GM20000 (cell line): ENCODE data around the gene JAKMIP2.
"Not testable (repeated sequence)": the region's sequence is repeated elsewhere in the genome, so short reads cannot be mapped to it uniquely, and the experiment has no call there.

ENCODE experiments used
- DNase-seq: peaks from one replicate; pipeline ENCODE4 v3.0.0; 2012; ENCODE audit warnings: low spot score
- CTCF ChIP-seq: IDR thresholded peaks from 2 replicates; pipeline ENCODE4 v1.5.1; 2012; ENCODE audit warnings: mild to moderate bottlenecking, control low read depth; ENCODE audit errors: extremely low read depth, missing control alignments

The JAKMIP2 gene

GRCh38 chr5:147644460-147644859 is 138.1 kb downstream of the JAKMIP2 start:
- no peak for TF ChIP-seq CTCF
- DNase-seq, result no peak

DNA sequence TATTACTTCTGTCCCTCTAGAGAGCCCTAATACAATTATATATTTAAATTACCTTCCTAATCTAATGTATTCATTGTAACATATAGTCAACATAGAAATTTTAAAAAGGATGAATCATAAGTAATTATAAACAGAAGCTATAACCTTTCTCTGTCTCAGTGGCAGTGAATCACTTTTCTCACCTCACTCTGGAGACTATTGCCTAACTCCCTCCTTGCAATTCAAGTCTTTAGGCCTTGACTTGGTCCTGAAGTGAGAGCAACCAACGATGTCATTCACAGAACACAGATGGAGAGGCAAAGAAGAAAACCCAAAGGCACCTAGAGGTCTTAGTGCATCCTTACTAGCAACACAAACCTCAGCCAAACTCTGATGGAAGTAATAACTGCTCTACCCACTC is 139.4 kb downstream of the JAKMIP2 start:
- DNase-seq, result no peak

GRCh38 chr5:147642666-147643065 is 139.9 kb downstream of the JAKMIP2 start:
- no peak for TF ChIP-seq CTCF
- DNase-seq, result no peak

More for the DNA sequence above, 139.4 kb downstream of the JAKMIP2 start:
- TF ChIP-seq CTCF, result no peak

DNA sequence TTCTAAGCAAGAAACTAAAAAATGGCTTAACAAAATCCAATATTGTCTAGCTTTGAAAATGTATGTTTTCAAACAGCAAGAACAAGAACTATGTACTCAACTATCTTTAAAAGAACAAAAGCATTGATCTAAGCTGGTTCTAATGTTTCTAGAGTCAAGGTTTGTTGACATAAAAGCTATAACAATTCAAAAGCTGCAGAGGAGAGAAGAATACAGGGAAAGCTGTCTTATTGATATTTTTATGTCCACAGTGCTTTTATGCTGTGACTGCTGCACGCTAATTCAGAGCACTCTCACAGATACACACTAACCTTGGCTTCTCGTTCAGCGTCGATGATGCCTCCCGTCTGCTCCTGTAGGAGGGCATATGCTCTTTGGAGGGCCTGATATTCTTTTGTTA is 143.2 kb downstream of the JAKMIP2 start:
- no peak for TF ChIP-seq CTCF
- DNase-seq, result no peak

DNA sequence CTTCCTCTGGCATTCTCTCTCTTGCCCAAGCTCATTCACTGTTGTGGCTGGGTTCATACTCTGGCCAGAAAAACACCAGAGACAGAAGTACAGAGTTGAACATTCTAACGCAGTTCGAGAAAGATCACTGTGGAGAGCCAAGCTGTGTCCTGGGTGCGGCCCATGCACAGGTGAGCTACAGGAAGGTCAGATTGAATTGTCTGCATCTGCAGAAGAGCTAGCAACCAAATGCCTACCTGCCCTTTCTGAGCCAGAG is 145.9 kb downstream of the JAKMIP2 start:
- no peak for TF ChIP-seq CTCF
- DNase-seq, result no peak

DNA sequence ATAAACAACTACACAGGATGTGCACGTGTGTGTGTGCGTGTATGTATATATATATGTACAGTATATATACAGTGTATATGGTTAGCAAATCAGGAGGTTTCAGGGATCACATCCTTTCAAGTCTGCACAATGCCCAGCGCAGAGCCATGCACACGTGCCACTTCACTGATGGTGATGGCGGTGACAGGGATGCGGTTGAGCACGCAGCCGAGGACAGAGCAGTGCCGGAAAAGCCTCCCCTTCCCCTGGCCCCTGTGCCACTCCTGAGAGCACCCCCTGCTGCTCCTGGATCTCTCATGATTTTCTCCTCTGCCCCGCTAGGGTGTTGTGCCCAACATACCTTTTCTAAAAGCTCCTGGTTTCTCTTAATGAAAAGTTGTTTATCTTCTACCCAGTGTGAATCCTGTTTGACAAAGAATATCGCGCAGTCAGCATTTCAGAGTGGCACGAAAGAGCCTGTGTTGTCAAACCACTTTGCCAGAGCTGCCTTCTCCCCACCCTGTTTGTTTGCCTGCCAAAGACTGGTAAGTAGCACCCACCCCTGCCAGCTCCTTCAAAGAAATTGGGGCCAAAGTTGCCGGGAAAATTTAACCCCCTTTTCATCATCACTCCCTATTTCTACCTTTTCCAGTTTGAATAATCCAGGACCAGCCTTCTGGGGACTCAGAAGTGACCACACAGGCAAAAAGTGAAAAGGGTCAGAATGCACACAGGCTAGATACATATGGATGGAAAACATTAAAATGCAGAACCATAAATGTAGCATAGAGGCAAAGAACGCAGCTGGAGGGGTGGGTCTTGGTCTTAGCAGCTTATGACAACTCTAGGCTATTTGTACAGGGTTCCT is 146.4 kb downstream of the JAKMIP2 start:
- no peak for TF ChIP-seq CTCF
- no peak for DNase-seq

DNA sequence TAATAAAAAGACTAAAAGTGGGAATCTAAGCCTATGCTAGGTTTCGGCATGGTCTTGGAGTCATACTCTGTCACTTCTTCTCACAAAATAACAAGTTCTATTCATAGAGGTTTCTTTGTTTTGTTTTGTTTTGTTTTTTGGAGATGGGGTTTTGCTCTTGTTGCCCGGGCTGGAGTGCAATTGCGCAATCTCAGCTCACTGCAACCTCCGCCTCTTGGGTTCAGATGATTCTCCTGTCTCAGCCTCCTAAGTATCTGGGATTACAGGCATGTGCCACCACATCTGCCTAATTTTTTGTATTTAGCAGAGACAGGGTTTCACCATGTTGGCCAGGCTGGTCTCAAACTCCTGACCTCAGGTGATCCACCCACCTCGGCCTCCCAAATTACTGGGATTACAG is 147.1 kb downstream of the JAKMIP2 start:
- not testable (repeated sequence) for DNase-seq

- no peak for TF ChIP-seq CTCF
- no peak for DNase-seq
Measured at GRCh38 chr5:147633173-147633572, 149.4 kb downstream of the JAKMIP2 start.
